Activated naive CD8-positive, alpha-beta T cell (primary cell): ENCODE data around the gene IGF2BP3.

Source experiments
- H3K27ac Mint-ChIP-seq: one replicate; pipeline ENCODE4 v1.8.0; 2021; ENCODE audit warnings: mixed read lengths
- H3K27me3 Mint-ChIP-seq: one replicate; pipeline ENCODE4 v1.8.0; 2021; ENCODE audit warnings: mixed read lengths
- H3K36me3 Mint-ChIP-seq: one replicate; pipeline ENCODE4 v1.8.0; 2021; ENCODE audit warnings: mixed read lengths
- H3K4me1 Mint-ChIP-seq: one replicate; pipeline ENCODE4 v1.8.0; 2021; ENCODE audit warnings: low read depth, mixed read lengths
- H3K4me3 Mint-ChIP-seq: one replicate; pipeline ENCODE4 v1.8.0; 2021; ENCODE audit warnings: mild to moderate bottlenecking, mixed read lengths
- H3K9me3 Mint-ChIP-seq: one replicate; pipeline ENCODE4 v1.8.0; 2021; ENCODE audit warnings: low read depth, mixed read lengths

IGF2BP3 gene

GRCh38 chr7:23474829-23475575, 4.7 kb upstream of the IGF2BP3 start:
- Mint-ChIP-seq H3K4me1 (peaks cover 28% of the 10 kb centered on the region), H3K27ac (peak overlapping the region; percentile 12), H3K9me3 (no peaks in the 10 kb centered on the region), H3K4me3 (peak overlapping the region; percentile 46), H3K36me3 (no peaks in the 10 kb centered on the region), H3K27me3 (peaks cover 48% of the 10 kb centered on the region)

GRCh38 chr7:23474094-23474828, 4.0 kb upstream of the IGF2BP3 start:
- Mint-ChIP-seq H3K36me3 (no peaks in the 10 kb centered on the region), H3K4me3 (peak overlapping the region; percentile 46), H3K27me3 (peaks cover 50% of the 10 kb centered on the region), H3K4me1 (peaks cover 30% of the 10 kb centered on the region), H3K9me3 (no peaks in the 10 kb centered on the region), H3K27ac (no peak overlapping the region)

- Mint-ChIP-seq H3K9me3 (no peaks in the 10 kb centered on the region), H3K27ac (no peak overlapping the region), H3K4me3 (no peak overlapping the region), H3K36me3 (no peaks in the 10 kb centered on the region), H3K27me3 (peaks cover 47% of the 10 kb centered on the region), H3K4me1 (peaks cover 32% of the 10 kb centered on the region)
Observed at GRCh38 chr7:23473844-23474093, 3.5 kb upstream of the IGF2BP3 start.

- H3K9me3 Mint-ChIP-seq = no peaks in the 10 kb centered on the region
- peak overlapping the region; percentile 60 for H3K4me3 Mint-ChIP-seq
- no peaks in the 10 kb centered on the region for H3K36me3 Mint-ChIP-seq
- peaks cover 33% of the 10 kb centered on the region for H3K4me1 Mint-ChIP-seq
- H3K27me3 Mint-ChIP-seq = peaks cover 46% of the 10 kb centered on the region
- no peak overlapping the region for H3K27ac Mint-ChIP-seq
Observed at GRCh38 chr7:23472956-23473843, 2.9 kb upstream of the IGF2BP3 start.

GRCh38 chr7:23472556-23472955, 2.3 kb upstream of the IGF2BP3 start:
- no peaks in the 10 kb centered on the region for H3K9me3 Mint-ChIP-seq
- H3K4me3 Mint-ChIP-seq = no peak overlapping the region
- H3K36me3 Mint-ChIP-seq = no peaks in the 10 kb centered on the region
- H3K4me1 Mint-ChIP-seq = peaks cover 39% of the 10 kb centered on the region
- H3K27me3 Mint-ChIP-seq = peaks cover 52% of the 10 kb centered on the region
- no peak overlapping the region for H3K27ac Mint-ChIP-seq

GRCh38 chr7:23472046-23472445, 1.8 kb upstream of the IGF2BP3 start:
- H3K4me1 Mint-ChIP-seq = peaks cover 43% of the 10 kb centered on the region
- H3K27ac Mint-ChIP-seq = no peak overlapping the region
- H3K9me3 Mint-ChIP-seq = no peaks in the 10 kb centered on the region
- no peak overlapping the region for H3K4me3 Mint-ChIP-seq
- peaks cover 52% of the 10 kb centered on the region for H3K27me3 Mint-ChIP-seq
- H3K36me3 Mint-ChIP-seq = no peaks in the 10 kb centered on the region

- Mint-ChIP-seq H3K36me3 (no peaks in the 10 kb centered on the region), H3K4me1 (peaks cover 44% of the 10 kb centered on the region), H3K9me3 (no peaks in the 10 kb centered on the region), H3K27me3 (peaks cover 47% of the 10 kb centered on the region), H3K27ac (no peak overlapping the region), H3K4me3 (peak overlapping the region; percentile 84)
Observed at GRCh38 chr7:23471106-23471859, 992 bp upstream of the IGF2BP3 start.

- peaks cover 48% of the 10 kb centered on the region for H3K27me3 Mint-ChIP-seq
Observed at GRCh38 chr7:23469961-23470250, 385 bp downstream of the IGF2BP3 start.

GRCh38 chr7:23469150-23469960, 936 bp downstream of the IGF2BP3 start:
- H3K4me1 Mint-ChIP-seq = peaks cover 38% of the 10 kb centered on the region

More at GRCh38 chr7:23469961-23470250, 385 bp downstream of the IGF2BP3 start:
- Mint-ChIP-seq H3K4me3 (peak overlapping the region; percentile 84), H3K9me3 (no peaks in the 10 kb centered on the region), H3K27ac (peak overlapping the region; percentile 8), H3K4me1 (peaks cover 43% of the 10 kb centered on the region), H3K36me3 (no peaks in the 10 kb centered on the region)

GRCh38 chr7:23468526-23469149, 1.7 kb downstream of the IGF2BP3 start:
- Mint-ChIP-seq H3K4me3 (peak overlapping the region; percentile 82), H3K9me3 (no peaks in the 10 kb centered on the region), H3K27me3 (peaks cover 46% of the 10 kb centered on the region), H3K36me3 (no peaks in the 10 kb centered on the region), H3K4me1 (peaks cover 37% of the 10 kb centered on the region), H3K27ac (no peak overlapping the region)

More at GRCh38 chr7:23469150-23469960, 936 bp downstream of the IGF2BP3 start:
- H3K36me3 Mint-ChIP-seq = no peaks in the 10 kb centered on the region
- H3K4me3 Mint-ChIP-seq = peak overlapping the region; percentile 84
- no peaks in the 10 kb centered on the region for H3K9me3 Mint-ChIP-seq
- peaks cover 44% of the 10 kb centered on the region for H3K27me3 Mint-ChIP-seq
- H3K27ac Mint-ChIP-seq = no peak overlapping the region

- peak overlapping the region; percentile 66 for H3K27ac Mint-ChIP-seq
- H3K27me3 Mint-ChIP-seq = peaks cover 47% of the 10 kb centered on the region
- H3K9me3 Mint-ChIP-seq = no peaks in the 10 kb centered on the region
- peak overlapping the region; percentile 82 for H3K4me3 Mint-ChIP-seq
- no peaks in the 10 kb centered on the region for H3K36me3 Mint-ChIP-seq
- H3K4me1 Mint-ChIP-seq = peaks cover 35% of the 10 kb centered on the region
Observed at GRCh38 chr7:23467806-23468525, 2.3 kb downstream of the IGF2BP3 start.

- no peaks in the 10 kb centered on the region for H3K9me3 Mint-ChIP-seq
- peaks cover 44% of the 10 kb centered on the region for H3K27me3 Mint-ChIP-seq
- H3K36me3 Mint-ChIP-seq = no peaks in the 10 kb centered on the region
- H3K4me3 Mint-ChIP-seq = peak overlapping the region; percentile 82
- H3K4me1 Mint-ChIP-seq = peaks cover 36% of the 10 kb centered on the region
- H3K27ac Mint-ChIP-seq = no peak overlapping the region
Observed at GRCh38 chr7:23467291-23467805, 2.9 kb downstream of the IGF2BP3 start.

GRCh38 chr7:23462846-23463245, 7.4 kb downstream of the IGF2BP3 start:
- no peaks in the 10 kb centered on the region for H3K36me3 Mint-ChIP-seq
- no peak overlapping the region for H3K4me3 Mint-ChIP-seq
- H3K4me1 Mint-ChIP-seq = peaks cover 11% of the 10 kb centered on the region
- H3K27ac Mint-ChIP-seq = no peak overlapping the region
- peaks cover 44% of the 10 kb centered on the region for H3K27me3 Mint-ChIP-seq
- H3K9me3 Mint-ChIP-seq = no peaks in the 10 kb centered on the region
